Muscle layer of colon (tissue), 2 donors: ENCODE measurements around the gene COPZ2.
A peak's percentile ranks its signal among the peaks of the same experiment; 100 is the strongest.
"Not testable (repeated sequence)": the region's sequence is repeated elsewhere in the genome, so short reads cannot be mapped to it uniquely, and the experiment has no call there.

ENCODE experiments used
- H3K27ac ChIP-seq: one replicate; pipeline ENCODE4 v1.7.0; 2013; ENCODE audit warnings: low read depth, mild to moderate bottlenecking, low read length, moderate library complexity
- H3K27me3 ChIP-seq, 2 donors: one replicate each; pipeline ENCODE4 v1.7.0; 2013; ENCODE audit warnings: low read length in 2 of 2, mild to moderate bottlenecking in 2 of 2; ENCODE audit not compliant: insufficient read depth in 2 of 2, control insufficient read depth in 1 of 2
- H3K36me3 ChIP-seq: one replicate; pipeline ENCODE4 v1.7.0; 2013; ENCODE audit warnings: mild to moderate bottlenecking, low read length; ENCODE audit not compliant: insufficient read depth
- H3K4me1 ChIP-seq: one replicate; pipeline ENCODE4 v1.7.0; 2013; ENCODE audit warnings: mild to moderate bottlenecking, low read length; ENCODE audit not compliant: insufficient read depth
- H3K4me3 ChIP-seq, 2 donors: one replicate each; pipeline ENCODE4 v1.7.0; 2013; ENCODE audit warnings: low read length in 2 of 2, low read depth in 1 of 2, mild to moderate bottlenecking in 1 of 2, moderate library complexity in 1 of 2
- H3K9ac ChIP-seq: one replicate; pipeline ENCODE4 v1.7.0; 2013; ENCODE audit warnings: low read length
- H3K9me3 ChIP-seq: one replicate; pipeline ENCODE4 v1.7.0; 2013; ENCODE audit warnings: mild to moderate bottlenecking, low read length
- donor health status: abdominal sarcoma.
- donor health status: Adenocarcinoma of cecum.

COPZ2 gene

DNA sequence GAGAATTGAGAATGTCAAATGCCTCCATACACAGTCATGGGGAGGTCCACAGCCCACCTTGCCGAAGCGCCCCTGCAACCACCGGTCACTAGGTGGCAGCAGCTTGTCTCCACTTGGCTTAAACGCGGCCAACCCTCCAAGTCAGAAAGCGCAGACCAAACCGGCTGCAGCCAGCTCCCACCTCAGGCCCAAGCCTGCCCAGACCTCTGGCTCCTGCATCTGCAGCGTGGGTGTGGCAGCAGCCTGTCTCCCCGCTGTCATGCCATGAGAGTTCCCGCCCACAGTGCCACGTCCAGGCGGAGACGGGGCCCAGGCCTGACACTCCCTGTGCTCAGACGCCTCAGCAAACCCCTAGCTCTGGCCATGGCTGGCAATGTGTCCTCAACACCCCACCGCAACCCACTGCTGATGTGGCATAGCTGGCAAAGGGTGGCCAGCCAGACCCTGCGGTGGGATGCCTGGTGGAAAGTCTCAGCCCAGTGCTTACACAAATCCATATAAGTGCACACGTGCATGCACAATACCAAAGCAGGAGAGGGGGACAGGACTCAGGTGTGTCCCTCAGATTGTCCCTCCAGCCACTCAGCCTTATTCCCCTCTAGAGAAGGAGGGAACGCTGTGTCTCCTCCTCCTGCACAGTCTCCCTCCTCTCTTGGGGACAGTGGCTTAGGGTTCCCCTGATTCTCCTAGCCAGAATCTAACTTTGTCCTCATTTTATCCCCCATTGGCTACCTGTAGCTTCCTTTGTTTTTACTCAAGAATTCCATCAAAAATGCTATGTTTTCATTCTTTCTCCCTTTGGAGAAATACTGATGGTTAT, 10.9 kb downstream of the COPZ2 start:
- H3K36me3 ChIP-seq, result no peaks in the 10 kb centered on the region
- peaks cover 0 to 12% of the 10 kb centered on the region in 2 donors for H3K27me3 ChIP-seq
- no peak overlapping the region for H3K9ac ChIP-seq
- H3K4me1 ChIP-seq, result peaks cover 32% of the 10 kb centered on the region
- peak overlapping the region; percentile 27 for H3K27ac ChIP-seq
- peak overlapping the region in 1 of 2 donors; percentile 76 for H3K4me3 ChIP-seq
- H3K9me3 ChIP-seq, result no peaks in the 10 kb centered on the region

DNA sequence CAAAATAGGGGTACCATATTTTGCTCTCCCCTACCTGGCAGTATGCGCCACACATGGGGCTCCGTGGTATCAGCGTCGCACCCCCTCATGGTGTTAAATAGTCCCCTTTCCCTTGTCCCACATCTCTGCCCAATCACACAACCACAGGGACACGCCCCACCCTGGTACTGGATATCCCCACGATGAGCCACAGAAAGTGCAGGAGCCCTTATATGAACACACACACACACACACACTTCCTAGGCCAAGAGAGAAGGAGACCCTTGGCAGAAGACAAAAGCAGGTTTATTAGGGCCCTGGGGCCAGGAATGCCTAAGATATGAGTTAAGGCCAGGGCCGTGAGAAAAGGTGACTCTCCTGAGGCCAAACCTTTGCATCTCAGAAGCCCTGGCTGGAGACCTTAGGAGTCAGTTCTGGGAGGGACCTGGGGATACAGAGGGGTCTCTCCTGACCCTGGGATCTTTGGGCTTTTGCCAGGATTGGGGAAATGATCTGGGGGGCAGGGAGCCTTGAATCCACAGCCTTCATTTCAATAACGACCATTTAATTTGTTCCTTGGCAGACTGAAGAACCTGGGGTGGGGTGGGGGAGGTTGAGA, 11.6 kb downstream of the COPZ2 start:
- H3K9ac ChIP-seq, result peak overlapping the region; percentile 40
- H3K4me1 ChIP-seq, result peaks cover 32% of the 10 kb centered on the region
- peak overlapping the region; percentile 67 to 76 for H3K4me3 ChIP-seq
- no peaks in the 10 kb centered on the region for H3K9me3 ChIP-seq
- H3K27ac ChIP-seq, result peak overlapping the region; percentile 60
- no peaks in the 10 kb centered on the region for H3K36me3 ChIP-seq
- H3K27me3 ChIP-seq, result peaks cover 0 to 12% of the 10 kb centered on the region in 2 donors

DNA sequence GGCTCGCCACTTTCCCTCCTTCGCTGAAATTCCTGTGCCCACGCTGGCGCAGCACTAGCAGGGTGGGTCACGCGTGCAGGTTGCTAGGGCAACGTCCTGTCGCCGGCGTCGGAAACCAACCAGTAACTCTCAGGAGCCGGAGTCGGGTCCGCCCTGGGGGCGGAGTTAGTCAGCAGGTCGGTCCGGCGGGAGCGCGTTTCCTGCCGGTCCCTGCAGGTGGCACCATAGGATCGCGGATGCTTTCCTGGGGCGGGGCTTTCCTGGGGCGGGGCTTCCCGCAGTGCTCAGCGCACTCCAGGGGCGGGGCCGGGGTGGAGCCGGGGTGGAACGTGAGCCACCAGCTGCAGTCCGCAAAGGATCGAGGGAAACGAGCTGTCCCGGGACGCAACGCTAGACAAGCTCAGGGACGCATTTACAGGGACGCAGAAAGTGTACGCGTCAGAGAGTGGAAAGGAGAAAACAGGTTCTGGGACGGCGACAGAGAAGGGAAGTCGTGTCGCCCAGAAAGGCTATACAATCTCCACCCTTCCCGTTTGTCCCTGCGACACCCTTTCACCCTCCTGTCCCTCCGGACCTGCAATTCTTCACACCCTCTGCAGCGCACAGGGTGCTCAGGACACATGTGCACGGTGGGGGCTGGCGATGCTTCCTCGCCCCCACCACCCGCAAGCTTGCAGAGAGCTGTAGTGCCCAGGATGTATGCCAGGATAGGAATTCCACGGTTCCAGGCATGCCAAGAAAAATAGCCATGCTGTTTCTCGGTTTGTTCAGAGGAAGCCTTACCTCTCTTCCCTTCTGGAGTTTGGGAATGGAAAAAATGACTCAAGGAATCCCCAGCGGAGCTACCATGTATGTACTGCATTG, 12.3 kb downstream of the COPZ2 start:
- H3K4me3 ChIP-seq, result peak overlapping the region; percentile 67 to 76
- H3K27me3 ChIP-seq, result peaks cover 0 to 12% of the 10 kb centered on the region in 2 donors
- H3K27ac ChIP-seq, result peak overlapping the region; percentile 60

DNA sequence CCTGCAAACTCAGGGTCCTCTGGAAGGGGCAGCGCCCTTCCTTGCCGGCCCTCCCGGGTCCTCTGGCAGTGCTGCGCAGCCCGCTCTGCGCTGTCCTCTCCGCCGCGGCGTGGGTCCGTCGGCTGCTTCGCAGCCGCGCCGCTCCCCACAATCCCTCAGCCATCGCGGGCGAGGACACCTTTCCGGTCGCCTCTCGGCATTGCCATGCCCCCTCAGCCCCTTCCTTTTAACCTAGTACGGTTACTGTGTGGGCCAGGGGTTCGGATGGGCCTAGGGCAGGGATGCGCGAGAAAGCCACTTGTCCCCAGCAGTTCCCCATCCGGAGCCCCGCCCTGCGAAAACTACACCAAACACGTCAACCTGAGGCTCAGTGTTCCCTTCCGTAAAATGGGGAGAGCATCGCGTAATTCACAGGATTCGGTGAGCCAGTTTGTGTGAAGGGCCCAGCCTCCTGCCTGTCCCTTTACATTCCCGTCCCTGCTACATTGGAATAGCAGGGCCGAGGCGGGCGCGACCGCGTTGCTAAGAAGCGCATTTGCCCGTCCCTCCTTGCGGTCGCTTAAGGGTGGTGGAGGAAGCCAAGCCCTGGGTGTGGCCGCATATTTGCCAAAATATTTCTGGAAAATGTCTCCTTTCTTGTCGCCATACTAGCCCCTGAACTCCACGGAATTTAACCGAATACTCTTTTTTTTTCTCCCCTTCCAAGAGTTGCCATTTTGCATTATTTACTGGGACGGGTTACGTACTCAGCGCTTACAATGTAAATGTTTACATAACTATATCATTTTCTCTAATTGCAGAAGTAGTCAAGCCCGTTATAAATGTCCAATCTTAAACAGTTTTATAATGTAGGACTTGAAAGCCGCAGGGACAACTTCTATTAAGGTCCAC, 13.2 kb downstream of the COPZ2 start:
- Histone ChIP-seq H3K9me3 (no peaks in the 10 kb centered on the region), H3K4me3 (peak overlapping the region; percentile 24 to 76), H3K4me1 (peaks cover 32% of the 10 kb centered on the region), H3K36me3 (no peaks in the 10 kb centered on the region), H3K27me3 (peaks cover 0 to 12% of the 10 kb centered on the region in 2 donors), H3K9ac (peak overlapping the region; percentile 39), H3K27ac (peak overlapping the region; percentile 89)

More for the DNA sequence above, 12.3 kb downstream of the COPZ2 start:
- Histone ChIP-seq H3K36me3 (no peaks in the 10 kb centered on the region), H3K4me1 (peaks cover 32% of the 10 kb centered on the region), H3K9ac (peak overlapping the region; percentile 40), H3K9me3 (no peaks in the 10 kb centered on the region)

DNA sequence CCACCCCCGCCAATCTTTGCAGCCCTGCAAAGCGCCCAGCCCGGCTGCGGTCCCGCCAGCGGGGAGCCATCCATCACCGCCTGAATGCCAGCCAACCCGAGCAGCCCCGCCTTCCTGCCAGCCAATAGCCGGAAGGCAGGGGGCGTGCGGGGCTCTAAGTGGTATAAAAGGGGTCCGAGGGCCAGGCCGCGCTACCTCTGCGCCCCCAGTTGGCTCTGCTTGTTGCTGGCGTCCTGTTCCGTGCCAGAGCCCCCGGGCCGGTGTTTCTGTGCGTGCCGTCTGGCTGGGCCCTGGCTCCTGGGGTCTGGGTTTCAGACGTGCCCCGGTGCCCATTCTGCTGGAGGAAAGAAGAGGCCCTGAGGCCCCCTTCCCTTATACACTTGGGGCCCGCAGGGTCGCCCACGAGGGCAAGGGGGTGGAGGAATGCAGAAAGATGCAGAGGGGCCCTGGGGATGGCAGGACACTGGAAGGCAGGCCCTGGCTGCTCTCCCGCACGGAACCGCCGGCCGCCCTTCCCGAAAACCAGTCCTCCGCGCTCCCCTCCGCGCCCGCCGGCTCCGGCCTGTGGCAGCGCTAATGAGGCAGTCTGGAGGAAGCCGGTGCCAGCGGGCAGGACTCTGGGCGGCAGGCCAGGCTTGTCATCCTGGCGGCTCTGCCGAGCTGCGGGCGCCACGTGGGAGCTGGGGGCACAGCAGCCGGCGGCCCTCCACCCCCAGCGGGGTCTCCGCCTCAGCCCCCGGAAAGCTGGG, 14.0 kb downstream of the COPZ2 start:
- Histone ChIP-seq H3K27ac (peak overlapping the region; percentile 89), H3K4me3 (peak overlapping the region; percentile 24 to 76), H3K4me1 (peaks cover 32% of the 10 kb centered on the region), H3K36me3 (no peaks in the 10 kb centered on the region), H3K27me3 (peaks cover 0 to 16% of the 10 kb centered on the region in 2 donors), H3K9me3 (no peaks in the 10 kb centered on the region), H3K9ac (no peak overlapping the region)

DNA sequence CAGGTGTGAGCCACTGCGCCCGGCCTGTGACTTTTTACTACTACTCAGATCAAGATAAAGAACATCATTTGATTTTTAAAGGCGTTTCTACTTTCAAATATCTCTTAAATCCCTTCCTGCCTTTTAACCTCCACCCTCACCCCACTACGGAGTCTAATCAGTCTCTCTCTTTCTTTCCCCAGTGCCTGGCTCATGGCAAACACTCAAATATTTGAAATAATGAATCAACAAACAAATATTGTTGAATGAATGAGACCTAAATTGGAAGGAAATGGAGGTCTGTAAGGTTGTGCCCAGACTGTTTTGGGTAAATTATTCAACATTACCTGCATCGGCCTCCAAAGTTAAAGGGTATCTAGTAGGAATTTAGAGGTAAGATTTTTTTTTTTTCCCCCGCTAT, 14.7 kb downstream of the COPZ2 start:
- peak overlapping the region; percentile 89 for H3K27ac ChIP-seq
- H3K27me3 ChIP-seq, result peaks cover 0 to 16% of the 10 kb centered on the region in 2 donors
- H3K4me3 ChIP-seq, result no peak overlapping the region
- H3K9me3 ChIP-seq, result no peaks in the 10 kb centered on the region
- H3K9ac ChIP-seq, result no peak overlapping the region
- H3K36me3 ChIP-seq, result no peaks in the 10 kb centered on the region
- peaks cover 32% of the 10 kb centered on the region for H3K4me1 ChIP-seq

DNA sequence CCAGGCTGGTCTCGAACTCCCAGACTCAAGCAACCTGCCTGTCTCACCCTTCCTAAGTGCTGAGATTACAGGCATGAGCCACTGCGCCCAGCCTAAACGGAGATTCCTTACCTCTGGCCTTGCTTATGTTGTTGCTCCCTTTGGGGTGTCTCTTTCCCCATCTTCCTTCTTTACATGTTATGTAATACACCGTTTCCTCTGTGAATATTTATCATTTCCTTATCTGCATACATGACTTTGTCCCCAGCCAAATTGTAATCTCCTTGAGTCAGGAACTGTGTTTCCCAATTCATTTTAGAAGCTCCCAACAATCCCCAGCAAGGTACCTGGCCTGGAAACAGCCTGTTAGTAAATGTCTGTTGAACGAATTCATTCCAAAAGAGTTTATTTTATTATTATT, 15.7 kb downstream of the COPZ2 start:
- Histone ChIP-seq H3K9me3 (no peaks in the 10 kb centered on the region), H3K27ac (no peak overlapping the region), H3K4me1 (peaks cover 31% of the 10 kb centered on the region)

DNA sequence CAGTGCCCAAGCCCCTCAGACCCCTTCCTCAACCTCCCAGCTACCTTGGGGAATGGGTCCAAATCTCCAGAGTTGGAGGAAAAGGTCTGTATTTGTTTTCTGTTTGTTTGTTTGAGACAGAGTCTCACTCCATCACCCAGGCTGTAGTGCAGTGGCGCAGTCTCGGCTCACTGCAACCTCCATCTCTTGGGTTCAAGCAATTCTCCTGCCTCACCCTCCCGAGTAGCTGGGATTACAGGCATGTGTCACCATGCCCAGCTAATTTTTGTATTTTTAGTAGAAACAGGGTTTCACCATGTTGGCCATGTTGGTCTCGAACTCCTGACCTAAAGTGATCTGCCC, 19.8 kb downstream of the COPZ2 start:
- H3K9me3 ChIP-seq, H3K9ac ChIP-seq, H3K4me1 ChIP-seq, H3K4me3 ChIP-seq, H3K36me3 ChIP-seq, H3K27me3 ChIP-seq, H3K27ac ChIP-seq: not testable (repeated sequence)

More for the DNA sequence above, 15.7 kb downstream of the COPZ2 start:
- Histone ChIP-seq H3K4me3 (no peak overlapping the region), H3K9ac (no peak overlapping the region), H3K27me3 (peaks cover 0 to 16% of the 10 kb centered on the region in 2 donors), H3K36me3 (no peaks in the 10 kb centered on the region)

DNA sequence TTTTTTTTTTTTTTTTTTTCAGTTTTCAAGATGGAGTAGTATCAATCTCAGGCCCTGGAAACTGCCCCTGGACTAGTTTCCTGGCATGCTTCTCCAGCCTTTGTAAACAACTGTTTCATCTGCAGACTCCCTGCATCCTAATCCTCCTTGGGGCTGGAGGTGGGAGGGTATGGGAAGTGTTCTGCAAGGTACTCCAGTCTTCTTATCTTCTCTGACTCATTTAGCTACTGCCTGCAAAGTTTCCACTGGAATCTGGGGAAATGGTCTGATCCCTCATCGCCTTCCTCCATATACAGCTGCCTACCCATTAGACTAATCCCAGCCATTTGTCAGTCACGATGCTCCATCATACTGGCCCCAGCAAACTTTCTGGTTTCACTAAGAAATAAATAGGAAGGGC, 21.5 kb downstream of the COPZ2 start:
- Histone ChIP-seq H3K9me3 (no peaks in the 10 kb centered on the region), H3K36me3 (no peaks in the 10 kb centered on the region), H3K27me3 (peaks cover 9 to 22% of the 10 kb centered on the region in 2 donors), H3K9ac (no peak overlapping the region), H3K27ac (no peak overlapping the region), H3K4me1 (peaks cover 8% of the 10 kb centered on the region), H3K4me3 (no peak overlapping the region)

DNA sequence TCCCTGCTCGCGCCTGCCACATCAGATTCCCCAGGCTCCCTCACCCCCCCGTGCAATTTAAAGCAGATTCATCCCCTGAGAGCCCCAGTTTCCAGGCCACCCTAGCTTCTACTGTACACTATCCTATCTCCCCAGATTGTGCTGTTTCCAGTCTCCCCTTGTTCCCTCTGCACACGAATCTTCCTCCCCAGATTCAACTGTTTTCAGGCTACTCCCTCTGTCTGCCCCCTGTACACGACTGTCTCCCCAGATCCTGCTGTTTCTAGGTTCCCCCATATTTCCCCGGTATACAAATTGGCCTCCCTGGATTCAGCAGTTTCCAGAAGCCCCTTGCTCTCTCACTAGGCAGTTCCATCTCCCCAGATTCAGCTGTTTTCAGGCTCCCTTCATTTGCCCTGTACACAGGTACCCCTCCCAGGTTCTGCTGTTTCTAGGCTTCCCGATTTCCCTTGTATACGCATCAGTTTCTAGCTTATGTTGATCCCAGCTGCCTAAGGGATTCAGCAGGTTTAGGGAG, 22.9 kb downstream of the COPZ2 start:
- H3K36me3 ChIP-seq, result no peaks in the 10 kb centered on the region
- H3K27me3 ChIP-seq, result peaks cover 9 to 22% of the 10 kb centered on the region in 2 donors
- H3K9ac ChIP-seq, result no peak overlapping the region
- no peak overlapping the region for H3K4me3 ChIP-seq
- H3K4me1 ChIP-seq, result peaks cover 8% of the 10 kb centered on the region
- no peak overlapping the region for H3K27ac ChIP-seq
- no peaks in the 10 kb centered on the region for H3K9me3 ChIP-seq
